ENCODE measurements around the gene MPHOSPH6. TPM values are rescaled to one million over a fixed set of nuclear protein-coding genes. Genes with fewer than 3 reads are reported as not detected.
A peak's percentile ranks its signal among the peaks of the same experiment; 100 is the strongest.

The MPHOSPH6 gene
- total RNA-seq, 1 donor from 2014 or later, result 46.6 TPM

DNA sequence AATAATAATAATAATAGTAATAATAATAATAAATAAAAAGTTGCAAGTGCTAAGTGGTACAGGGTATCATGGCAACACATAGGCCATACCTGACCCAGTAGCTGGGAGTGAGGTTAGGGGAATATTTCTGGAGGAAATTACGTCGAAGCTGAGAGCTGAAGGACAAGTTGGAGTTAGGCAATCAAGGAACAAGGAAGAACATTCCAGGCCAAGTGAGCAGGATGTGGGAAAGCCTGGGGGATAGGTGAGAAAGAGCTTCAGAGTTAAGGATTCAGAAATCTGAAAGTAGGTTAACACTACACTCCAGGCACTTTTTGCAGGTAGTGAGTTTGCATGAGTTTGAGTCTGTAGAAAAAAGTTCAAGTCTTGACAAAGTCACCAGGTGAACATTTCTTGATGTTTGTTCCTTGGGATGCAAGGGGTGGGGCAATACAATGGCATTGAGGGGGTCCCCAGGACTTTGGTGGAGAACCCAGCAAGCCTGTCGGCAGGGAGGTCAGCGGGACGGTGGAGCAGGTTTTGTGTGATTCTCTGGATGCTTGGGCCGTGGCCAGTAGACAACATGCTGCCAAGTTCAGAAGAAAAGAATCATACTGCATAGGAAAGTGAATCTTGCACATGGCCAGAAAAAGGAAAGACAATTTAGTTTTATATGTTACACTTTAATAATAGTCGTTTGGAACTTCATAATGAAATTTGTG is 27.7 kb upstream of the MPHOSPH6 start:
- H3K4me3 ChIP-seq (ENCODE audit: low read depth, low read length), result no peak overlapping the region
- DNase-seq (ENCODE audit: low read depth), result no peak
- TF ChIP-seq, protein P1, sequence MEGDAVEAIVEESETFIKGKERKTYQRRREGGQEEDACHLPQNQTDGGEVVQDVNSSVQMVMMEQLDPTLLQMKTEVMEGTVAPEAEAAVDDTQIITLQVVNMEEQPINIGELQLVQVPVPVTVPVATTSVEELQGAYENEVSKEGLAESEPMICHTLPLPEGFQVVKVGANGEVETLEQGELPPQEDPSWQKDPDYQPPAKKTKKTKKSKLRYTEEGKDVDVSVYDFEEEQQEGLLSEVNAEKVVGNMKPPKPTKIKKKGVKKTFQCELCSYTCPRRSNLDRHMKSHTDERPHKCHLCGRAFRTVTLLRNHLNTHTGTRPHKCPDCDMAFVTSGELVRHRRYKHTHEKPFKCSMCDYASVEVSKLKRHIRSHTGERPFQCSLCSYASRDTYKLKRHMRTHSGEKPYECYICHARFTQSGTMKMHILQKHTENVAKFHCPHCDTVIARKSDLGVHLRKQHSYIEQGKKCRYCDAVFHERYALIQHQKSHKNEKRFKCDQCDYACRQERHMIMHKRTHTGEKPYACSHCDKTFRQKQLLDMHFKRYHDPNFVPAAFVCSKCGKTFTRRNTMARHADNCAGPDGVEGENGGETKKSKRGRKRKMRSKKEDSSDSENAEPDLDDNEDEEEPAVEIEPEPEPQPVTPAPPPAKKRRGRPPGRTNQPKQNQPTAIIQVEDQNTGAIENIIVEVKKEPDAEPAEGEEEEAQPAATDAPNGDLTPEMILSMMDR (conservative IDR thresholded peaks at IDR 0.05; ENCODE audit: low read depth, low read length), result no peak

DNA sequence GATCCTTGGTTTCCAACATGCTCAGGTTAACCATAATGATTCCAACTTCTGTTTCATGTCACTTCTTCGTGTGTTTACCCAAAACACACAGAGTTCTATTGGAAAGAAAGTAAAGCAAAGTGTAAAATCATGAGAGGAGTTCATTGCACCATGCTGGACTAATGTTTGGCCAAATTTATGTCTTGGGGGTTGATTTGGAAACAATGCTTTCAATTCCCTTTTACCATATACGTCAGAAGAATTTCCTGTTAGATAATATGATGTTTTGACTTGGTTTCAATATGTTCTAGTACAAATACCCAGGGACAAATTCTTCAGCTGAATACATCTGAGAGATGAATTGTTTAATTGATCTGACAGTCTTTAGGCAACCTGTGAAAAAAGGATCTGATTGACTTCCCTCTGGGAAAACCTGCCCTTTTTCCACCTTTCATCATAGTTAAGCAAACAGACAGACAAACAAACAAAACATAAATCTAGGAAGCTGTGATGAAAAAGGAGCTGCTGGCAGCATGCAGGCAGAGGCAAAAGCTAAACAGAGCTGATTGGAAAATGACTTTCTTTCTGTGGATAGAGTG is 26.0 kb upstream of the MPHOSPH6 start:
- TF ChIP-seq, protein P1 (conservative IDR thresholded peaks at IDR 0.05; ENCODE audit: low read depth, low read length), result no peak
- H3K4me3 ChIP-seq (ENCODE audit: low read depth, low read length), result no peak overlapping the region
- DNase-seq (ENCODE audit: low read depth), result no peak

DNA sequence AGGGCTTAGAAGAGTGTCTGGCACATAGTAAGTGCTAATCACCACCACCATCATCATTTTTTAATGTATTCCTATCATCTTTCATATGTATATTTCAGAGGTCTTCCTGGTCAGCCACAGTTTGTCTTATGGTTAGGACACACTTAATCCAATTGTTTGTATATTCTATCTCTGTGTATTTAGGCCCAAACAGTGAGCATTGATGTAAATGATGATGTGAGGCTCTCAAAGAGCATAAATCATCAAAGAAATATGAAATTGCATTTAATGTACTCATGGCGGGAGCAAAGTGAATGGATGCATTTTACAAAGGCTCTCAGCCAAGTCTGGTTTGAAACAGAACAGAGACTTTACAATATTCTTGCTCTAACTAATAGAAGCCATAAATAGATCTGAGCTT is 24.1 kb upstream of the MPHOSPH6 start:
- no peak for DNase-seq (ENCODE audit: low read depth)
- H3K4me3 ChIP-seq (ENCODE audit: low read depth, low read length), result no peak overlapping the region
- TF ChIP-seq, protein P1 (conservative IDR thresholded peaks at IDR 0.05; ENCODE audit: low read depth, low read length), result no peak

DNA sequence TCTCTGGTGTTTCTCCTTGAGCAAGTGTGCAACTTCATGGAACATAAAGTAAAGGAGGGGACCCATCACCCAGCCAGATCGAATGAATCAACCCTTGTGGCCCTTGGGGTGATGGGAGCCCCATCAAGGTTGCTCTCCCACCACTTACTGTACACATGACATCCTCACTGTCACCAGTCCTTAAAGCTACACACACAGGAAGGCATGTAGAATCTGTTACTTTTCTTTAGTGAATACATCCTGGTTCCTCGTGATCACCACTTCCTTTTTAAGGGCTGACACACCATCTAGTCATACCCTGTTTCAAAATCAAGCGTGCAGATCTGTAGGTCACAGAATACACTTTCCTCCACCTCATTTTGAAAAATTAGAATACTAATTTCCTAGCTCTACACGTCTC is 22.6 kb upstream of the MPHOSPH6 start:
- peak; percentile 33 for DNase-seq (ENCODE audit: low read depth)
- H3K4me3 ChIP-seq (ENCODE audit: low read depth, low read length), result no peak overlapping the region

GRCh38 chr16:82190386-82190785 is 20.4 kb upstream of the MPHOSPH6 start:
- DNase-seq (ENCODE audit: low read depth), result no peak
- H3K4me3 ChIP-seq (ENCODE audit: low read depth, low read length), result no peak overlapping the region
- TF ChIP-seq, protein P1 (conservative IDR thresholded peaks at IDR 0.05; ENCODE audit: low read depth, low read length), result no peak

More for the DNA sequence above, 22.6 kb upstream of the MPHOSPH6 start:
- TF ChIP-seq, protein P1 (conservative IDR thresholded peaks at IDR 0.05; ENCODE audit: low read depth, low read length), result no peak

GRCh38 chr16:82187829-82188228 is 17.8 kb upstream of the MPHOSPH6 start:
- TF ChIP-seq, protein P1 (conservative IDR thresholded peaks at IDR 0.05; ENCODE audit: low read depth, low read length), result no peak
- DNase-seq (ENCODE audit: low read depth), result no peak
- H3K4me3 ChIP-seq (ENCODE audit: low read depth, low read length), result no peak overlapping the region

- no peak for DNase-seq (ENCODE audit: low read depth)
- H3K4me3 ChIP-seq (ENCODE audit: low read depth, low read length), result no peak overlapping the region
- TF ChIP-seq, protein P1 (conservative IDR thresholded peaks at IDR 0.05; ENCODE audit: low read depth, low read length), result no peak
Measured at GRCh38 chr16:82185012-82185411, 15.0 kb upstream of the MPHOSPH6 start.
